ENCODE results near the gene LAMA4. TPM values are rescaled to one million over a fixed set of nuclear protein-coding genes. Genes with fewer than 3 reads are reported as not detected.

The LAMA4 gene
- total and polyA plus RNA-seq, 8 donors = 9.7 to 324 (median 43.9) TPM

DNA sequence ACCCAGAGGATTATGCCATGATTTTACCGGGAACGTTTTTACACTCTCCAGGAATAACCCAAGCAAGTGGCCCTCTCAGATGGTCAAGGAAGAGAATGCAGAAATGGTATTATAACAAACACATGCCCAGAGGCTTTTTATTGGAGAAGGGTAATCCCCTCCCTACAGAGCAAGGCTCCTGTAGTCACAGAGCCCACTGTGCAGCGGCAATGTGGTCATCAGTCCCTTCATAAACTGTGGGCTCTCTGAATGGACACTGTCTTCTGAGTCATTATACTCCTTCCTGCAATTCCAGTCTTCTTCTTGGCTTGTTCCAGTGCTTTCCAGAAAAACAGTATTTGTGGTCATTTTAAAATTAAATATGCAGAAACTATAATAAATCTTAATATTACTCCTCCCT, 74.7 kb downstream of the LAMA4 start:
- Histone ChIP-seq H3K27ac (peak overlapping the region in 3 of 5 donors; percentile 7 to 31 (median 16)), H3K27me3 (no peaks in the 10 kb centered on the region), H3K9me3 (no peaks in the 10 kb centered on the region), H3K4me3 (no peak overlapping the region), H3K36me3 (peaks cover 0 to 22% (median 14%) of the 10 kb centered on the region in 4 donors), H3K4me1 (peaks cover 0 to 21% (median 9%) of the 10 kb centered on the region in 4 donors)
- TF ChIP-seq, protein P1, sequence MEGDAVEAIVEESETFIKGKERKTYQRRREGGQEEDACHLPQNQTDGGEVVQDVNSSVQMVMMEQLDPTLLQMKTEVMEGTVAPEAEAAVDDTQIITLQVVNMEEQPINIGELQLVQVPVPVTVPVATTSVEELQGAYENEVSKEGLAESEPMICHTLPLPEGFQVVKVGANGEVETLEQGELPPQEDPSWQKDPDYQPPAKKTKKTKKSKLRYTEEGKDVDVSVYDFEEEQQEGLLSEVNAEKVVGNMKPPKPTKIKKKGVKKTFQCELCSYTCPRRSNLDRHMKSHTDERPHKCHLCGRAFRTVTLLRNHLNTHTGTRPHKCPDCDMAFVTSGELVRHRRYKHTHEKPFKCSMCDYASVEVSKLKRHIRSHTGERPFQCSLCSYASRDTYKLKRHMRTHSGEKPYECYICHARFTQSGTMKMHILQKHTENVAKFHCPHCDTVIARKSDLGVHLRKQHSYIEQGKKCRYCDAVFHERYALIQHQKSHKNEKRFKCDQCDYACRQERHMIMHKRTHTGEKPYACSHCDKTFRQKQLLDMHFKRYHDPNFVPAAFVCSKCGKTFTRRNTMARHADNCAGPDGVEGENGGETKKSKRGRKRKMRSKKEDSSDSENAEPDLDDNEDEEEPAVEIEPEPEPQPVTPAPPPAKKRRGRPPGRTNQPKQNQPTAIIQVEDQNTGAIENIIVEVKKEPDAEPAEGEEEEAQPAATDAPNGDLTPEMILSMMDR (IDR thresholded peaks at IDR 0.05) = no peak
- TF ChIP-seq POLR2A (IDR thresholded peaks at IDR 0.05) (no peak), EP300 (IDR thresholded peaks at IDR 0.05) (no peak), POLR2AphosphoS5 (IDR thresholded peaks at IDR 0.05) (no peak)
- intact Hi-C loops (cut with DNase I; ENCODE audit: low total_unique reads) = loop anchor here (5.0 kb wide), 1 partner anchor 133 kb away; no protein-coding TSS in a partner anchor
- 61 to 86% (median 77%) methylated on average over 3 of the region's 3 CpGs for WGBS, 5 donors
- no peak for DNase-seq

GRCh38 chr6:112178846-112179245, 75.5 kb downstream of the LAMA4 start:
- Histone ChIP-seq H3K27me3 (no peaks in the 10 kb centered on the region), H3K36me3 (peaks cover 0 to 30% (median 22%) of the 10 kb centered on the region in 4 donors), H3K27ac (peak overlapping the region in 3 of 5 donors; percentile 7 to 31 (median 16)), H3K4me3 (no peak overlapping the region), H3K4me1 (peaks cover 0 to 21% (median 9%) of the 10 kb centered on the region in 4 donors), H3K9me3 (no peaks in the 10 kb centered on the region)
- intact Hi-C loops (cut with DNase I; ENCODE audit: low total_unique reads) = no loop called here
- DNase-seq = peak in 1 of 2 donors; percentile 48
- 47 to 80% (median 71%) methylated on average over 2 of the region's 2 CpGs for WGBS, 5 donors
- TF ChIP-seq POLR2AphosphoS5 (IDR thresholded peaks at IDR 0.05) = no peak
- no peak for TF ChIP-seq EP300 (IDR thresholded peaks at IDR 0.05)
- TF ChIP-seq, protein P1 (IDR thresholded peaks at IDR 0.05) = no peak
- TF ChIP-seq POLR2A (IDR thresholded peaks at IDR 0.05) = no peak

- TF ChIP-seq, protein P1 (IDR thresholded peaks at IDR 0.05) = no peak
- no peak for TF ChIP-seq EP300 (IDR thresholded peaks at IDR 0.05)
- TF ChIP-seq POLR2A (IDR thresholded peaks at IDR 0.05) = no peak
- no peak for TF ChIP-seq POLR2AphosphoS5 (IDR thresholded peaks at IDR 0.05)
- DNase-seq = no peak
- no peak overlapping the region for H3K27ac ChIP-seq
- peaks cover 0 to 47% (median 39%) of the 10 kb centered on the region in 4 donors for H3K36me3 ChIP-seq
- WGBS, 5 donors = 84 to 96% (median 92%) methylated on average over 1 of the region's 1 CpG
- H3K9me3 ChIP-seq = no peaks in the 10 kb centered on the region
- H3K4me1 ChIP-seq = peaks cover 0 to 21% (median 9%) of the 10 kb centered on the region in 4 donors
- H3K27me3 ChIP-seq = no peaks in the 10 kb centered on the region
- no peak overlapping the region for H3K4me3 ChIP-seq
- intact Hi-C loops (cut with DNase I; ENCODE audit: low total_unique reads) = no loop called here
These were observed 77.3 kb downstream of the LAMA4 start for GRCh38 chr6:112177092-112177491.

GRCh38 chr6:112176175-112176574, 78.2 kb downstream of the LAMA4 start:
- peaks cover 0 to 57% (median 47%) of the 10 kb centered on the region in 4 donors for H3K36me3 ChIP-seq
- intact Hi-C loops (cut with DNase I; ENCODE audit: low total_unique reads) = no loop called here

More at GRCh38 chr6:112176175-112176574, 78.2 kb downstream of the LAMA4 start:
- 48 to 65% (median 58%) methylated on average over 4 of the region's 4 CpGs for WGBS, 5 donors
- Histone ChIP-seq H3K9me3 (no peaks in the 10 kb centered on the region), H3K4me1 (peaks cover 0 to 21% (median 9%) of the 10 kb centered on the region in 4 donors), H3K27me3 (no peaks in the 10 kb centered on the region), H3K4me3 (no peak overlapping the region), H3K27ac (no peak overlapping the region)
- no peak for DNase-seq
- TF ChIP-seq, protein P1 (IDR thresholded peaks at IDR 0.05) = no peak
- TF ChIP-seq EP300 (IDR thresholded peaks at IDR 0.05) = no peak
- TF ChIP-seq POLR2A (IDR thresholded peaks at IDR 0.05) = no peak
- TF ChIP-seq POLR2AphosphoS5 (IDR thresholded peaks at IDR 0.05) = no peak
